GM19467 (cell line): ENCODE measurements around the gene EEFSEC.

Experiments used
- ATAC-seq: cut with Tn5 transposase; IDR thresholded peaks from one replicate; pipeline ENCODE4 v1.9.1; 2021; ENCODE audit warnings: mild to moderate bottlenecking, moderate library complexity; ENCODE audit not compliant: unreplicated experiment

EEFSEC gene

GRCh38 chr3:128283421-128283820, 130.1 kb downstream of the EEFSEC start:
- no peak for ATAC-seq

- ATAC-seq: no peak
These were observed 132.0 kb downstream of the EEFSEC start for GRCh38 chr3:128285042-128285966.

GRCh38 chr3:128285967-128286321, 132.7 kb downstream of the EEFSEC start:
- ATAC-seq: no peak

GRCh38 chr3:128286691-128287090, 133.4 kb downstream of the EEFSEC start:
- no peak for ATAC-seq

GRCh38 chr3:128287216-128287615, 133.9 kb downstream of the EEFSEC start:
- no peak for ATAC-seq

- ATAC-seq: no peak
These were observed 136.3 kb downstream of the EEFSEC start for GRCh38 chr3:128289534-128289933.

- ATAC-seq: no peak
These were observed 137.2 kb downstream of the EEFSEC start for GRCh38 chr3:128290484-128290883.

- ATAC-seq: no peak
These were observed 140.6 kb downstream of the EEFSEC start for GRCh38 chr3:128293930-128294329.

GRCh38 chr3:128294999-128295468, 141.8 kb downstream of the EEFSEC start:
- no peak for ATAC-seq

- ATAC-seq: no peak
These were observed 143.4 kb downstream of the EEFSEC start for GRCh38 chr3:128296469-128297251.

- ATAC-seq: no peak
These were observed 144.3 kb downstream of the EEFSEC start for GRCh38 chr3:128297401-128298138.

GRCh38 chr3:128301186-128302023, 148.1 kb downstream of the EEFSEC start:
- ATAC-seq: no peak

- ATAC-seq: no peak
These were observed 153.2 kb downstream of the EEFSEC start for GRCh38 chr3:128306481-128306880.

GRCh38 chr3:128307029-128307633, 153.8 kb downstream of the EEFSEC start:
- no peak for ATAC-seq

GRCh38 chr3:128307781-128308469, 154.6 kb downstream of the EEFSEC start:
- no peak for ATAC-seq

GRCh38 chr3:128309026-128309425, 155.7 kb downstream of the EEFSEC start:
- ATAC-seq: no peak

GRCh38 chr3:128310286-128311058, 157.2 kb downstream of the EEFSEC start:
- no peak for ATAC-seq

- ATAC-seq: no peak
These were observed 158.2 kb downstream of the EEFSEC start for GRCh38 chr3:128311441-128311844.
